NCI-H2171 (cell line): ENCODE data around the gene FEM1B.

Experiments used
- DNase-seq: peaks from one replicate; lab custom pipeline; 2025; lab: John Stamatoyannopoulos, UW

FEM1B gene

GRCh38 chr15:68259883-68260282 is 17.7 kb upstream of the FEM1B start:
- peak; percentile 53 for DNase-seq

GRCh38 chr15:68261241-68261640 is 16.3 kb upstream of the FEM1B start:
- no peak for DNase-seq

GRCh38 chr15:68261980-68262379 is 15.6 kb upstream of the FEM1B start:
- no peak for DNase-seq

GRCh38 chr15:68262514-68263356 is 14.8 kb upstream of the FEM1B start:
- no peak for DNase-seq

GRCh38 chr15:68264282-68264681 is 13.3 kb upstream of the FEM1B start:
- no peak for DNase-seq

- DNase-seq: no peak
These were observed 12.5 kb upstream of the FEM1B start for GRCh38 chr15:68265081-68265480.

GRCh38 chr15:68265674-68266073 is 11.9 kb upstream of the FEM1B start:
- DNase-seq: no peak

- peak; percentile 8 for DNase-seq
These were observed 9.1 kb upstream of the FEM1B start for GRCh38 chr15:68268405-68268804.

GRCh38 chr15:68271854-68272471 is 5.6 kb upstream of the FEM1B start:
- no peak for DNase-seq

GRCh38 chr15:68272721-68273271 is 4.7 kb upstream of the FEM1B start:
- no peak for DNase-seq

GRCh38 chr15:68274201-68274848 is 3.2 kb upstream of the FEM1B start:
- no peak for DNase-seq

- DNase-seq: no peak
These were observed 2.3 kb upstream of the FEM1B start for GRCh38 chr15:68275165-68275746.

GRCh38 chr15:68276668-68277067 is 877 bp upstream of the FEM1B start:
- DNase-seq: no peak

- peak; percentile 70 for DNase-seq
These were observed 378 bp upstream of the FEM1B start for GRCh38 chr15:68277131-68277602.

GRCh38 chr15:68278345-68278594 is 725 bp downstream of the FEM1B start:
- DNase-seq: no peak

- peak; percentile 45 for DNase-seq
These were observed 1.3 kb downstream of the FEM1B start for GRCh38 chr15:68278595-68279405.

GRCh38 chr15:68279779-68280753 is 2.5 kb downstream of the FEM1B start:
- no peak for DNase-seq

GRCh38 chr15:68281008-68281407 is 3.5 kb downstream of the FEM1B start:
- DNase-seq: no peak

- DNase-seq: no peak
These were observed 5.9 kb downstream of the FEM1B start for GRCh38 chr15:68283401-68283800.

GRCh38 chr15:68284616-68285258 is 7.2 kb downstream of the FEM1B start:
- DNase-seq: no peak
